ENCODE data around the gene DAG1. TPM values are rescaled to one million over a fixed set of nuclear protein-coding genes. Genes with fewer than 3 reads are reported as not detected.

DAG1 gene
- polyA plus RNA-seq, 3 donors, result 99.7 to 116 (median 102) TPM

DNA sequence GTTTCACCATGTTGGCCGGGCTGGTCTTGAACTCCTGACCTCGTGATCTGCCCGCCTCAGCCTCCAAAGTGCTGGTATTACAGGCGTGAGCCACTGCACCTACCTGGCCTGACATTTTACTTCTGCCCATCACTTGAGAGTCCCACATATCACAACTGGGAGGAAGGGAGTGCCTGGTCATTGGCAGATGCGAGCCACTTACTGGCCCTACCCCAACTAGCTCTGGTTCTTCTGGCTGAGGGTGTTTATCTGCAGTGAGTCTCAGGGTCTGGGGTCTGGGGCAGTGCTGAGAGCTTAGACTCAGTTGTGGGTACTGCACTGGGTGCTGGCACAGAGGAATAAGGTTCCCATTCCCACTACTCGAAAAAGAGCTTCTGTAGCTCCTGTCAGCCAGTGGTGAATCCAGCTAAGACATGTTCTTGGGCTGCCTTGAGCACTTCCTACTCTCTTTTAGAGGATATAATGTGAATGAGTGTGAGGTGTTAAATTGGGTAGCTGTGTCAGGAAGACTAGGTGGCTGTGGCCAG is 30.2 kb downstream of the DAG1 start:
- DNase-seq (ENCODE audit: extremely low read depth in 1 of 11, low read depth in 9 of 11, low spot score in 4 of 11), result no peak

DNA sequence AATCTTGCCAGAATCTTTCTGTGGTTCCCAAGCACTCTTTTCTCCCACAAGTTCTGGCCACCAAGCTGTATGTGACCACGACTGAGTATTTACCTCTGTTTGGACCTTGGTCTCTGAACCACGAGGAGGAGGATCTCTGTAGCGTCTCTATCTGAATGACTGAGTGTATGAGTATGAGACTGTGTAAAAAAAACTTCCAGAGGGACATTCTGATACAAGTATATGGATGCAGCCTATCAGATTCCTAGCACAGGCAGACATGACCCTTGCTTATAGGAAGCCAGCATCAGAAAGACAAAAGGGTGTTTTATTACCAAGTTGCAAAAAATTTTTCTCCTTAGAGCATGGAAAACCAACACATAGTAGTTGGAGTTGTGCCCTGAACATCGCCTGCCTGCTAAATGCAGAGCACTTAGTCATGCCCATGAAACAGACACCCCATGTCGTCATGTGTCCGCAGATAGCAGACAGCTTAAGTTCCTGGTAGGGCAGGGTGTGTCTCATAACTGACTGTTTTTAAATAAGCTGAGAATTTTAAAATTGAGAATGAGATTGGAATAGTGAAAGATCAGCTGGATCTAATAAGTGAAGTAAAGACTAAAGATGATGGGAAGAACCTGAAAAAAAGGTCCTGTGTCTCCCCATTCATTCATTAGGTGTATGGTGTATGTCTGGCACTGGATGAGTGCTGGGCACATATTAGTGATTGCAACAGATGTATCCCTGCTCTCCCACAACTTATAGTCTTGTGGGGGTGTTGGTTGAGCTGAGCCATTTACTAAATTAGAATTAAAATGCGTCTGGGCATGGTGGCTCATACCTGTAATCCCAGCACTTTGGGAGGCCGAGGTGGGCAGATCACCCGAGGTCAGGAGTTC is 30.9 kb downstream of the DAG1 start:
- no peak for DNase-seq (ENCODE audit: extremely low read depth in 1 of 11, low read depth in 9 of 11, low spot score in 4 of 11)

DNA sequence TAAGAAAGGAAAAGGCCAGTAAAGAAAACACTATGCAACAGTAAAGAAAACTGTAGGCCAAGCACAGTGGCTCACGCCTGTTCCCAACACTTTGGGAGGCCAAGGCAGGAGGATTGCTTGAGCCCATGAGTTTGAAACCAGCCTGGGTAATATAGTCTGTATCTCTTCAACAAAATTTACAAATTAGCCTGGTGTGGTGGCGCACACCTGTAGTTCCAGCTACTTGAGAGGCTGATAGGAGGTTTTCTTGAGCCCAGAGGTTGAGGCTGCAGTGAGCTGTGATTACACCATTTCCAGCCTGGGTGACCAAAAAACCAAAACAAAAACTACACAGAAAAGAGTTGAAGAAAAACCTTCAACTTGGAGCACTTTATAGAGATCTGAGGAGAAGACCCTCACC is 31.8 kb downstream of the DAG1 start:
- no peak for DNase-seq (ENCODE audit: extremely low read depth in 1 of 11, low read depth in 9 of 11, low spot score in 4 of 11)

DNA sequence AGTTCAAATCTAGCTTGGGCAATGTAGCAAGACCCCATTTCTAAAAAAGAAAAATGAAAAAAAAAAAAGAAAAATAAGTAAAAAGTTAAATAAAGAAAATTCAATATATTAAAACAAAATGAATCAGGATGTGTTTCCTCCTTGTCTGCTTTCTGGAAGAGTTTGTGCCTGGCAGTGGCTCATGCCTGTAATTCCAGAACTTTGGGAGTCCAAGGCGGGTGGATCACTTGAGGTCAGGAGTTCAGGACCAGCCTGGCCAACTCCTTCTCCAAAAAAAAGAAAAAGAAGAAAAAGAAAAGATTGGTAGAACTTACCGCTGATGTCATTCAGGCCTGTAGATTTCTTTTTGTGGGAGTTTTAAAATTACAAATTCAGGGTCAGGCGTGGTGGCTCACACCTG is 36.8 kb downstream of the DAG1 start:
- DNase-seq (ENCODE audit: extremely low read depth in 1 of 11, low read depth in 9 of 11, low spot score in 4 of 11), result no peak

DNA sequence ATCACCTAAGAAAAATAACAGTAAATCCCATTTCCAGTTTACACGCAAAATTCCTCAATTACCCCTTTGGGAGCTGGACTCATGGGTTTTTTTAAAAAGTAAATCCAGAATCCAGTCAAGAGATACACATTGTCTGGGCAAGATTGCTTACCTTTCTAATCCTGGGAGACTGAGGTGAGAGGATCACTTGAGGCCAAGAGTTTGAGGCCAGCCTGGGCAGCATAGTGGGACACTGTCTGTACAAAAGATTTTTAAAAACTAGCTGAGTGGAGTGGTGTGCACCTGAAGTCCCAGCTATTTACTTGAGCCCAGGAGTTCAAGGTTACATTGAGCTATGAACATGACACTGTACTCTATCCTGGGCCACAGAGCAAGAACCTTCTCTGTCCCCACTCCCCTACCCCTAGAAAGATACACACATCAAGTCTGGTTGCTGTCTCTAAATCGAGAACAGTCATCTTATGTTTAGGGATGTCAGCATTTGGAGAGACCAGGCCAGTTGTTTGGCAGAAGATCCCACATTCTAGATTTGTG is 39.0 kb downstream of the DAG1 start:
- DNase-seq (ENCODE audit: extremely low read depth in 1 of 11, low read depth in 9 of 11, low spot score in 4 of 11), result no peak

DNA sequence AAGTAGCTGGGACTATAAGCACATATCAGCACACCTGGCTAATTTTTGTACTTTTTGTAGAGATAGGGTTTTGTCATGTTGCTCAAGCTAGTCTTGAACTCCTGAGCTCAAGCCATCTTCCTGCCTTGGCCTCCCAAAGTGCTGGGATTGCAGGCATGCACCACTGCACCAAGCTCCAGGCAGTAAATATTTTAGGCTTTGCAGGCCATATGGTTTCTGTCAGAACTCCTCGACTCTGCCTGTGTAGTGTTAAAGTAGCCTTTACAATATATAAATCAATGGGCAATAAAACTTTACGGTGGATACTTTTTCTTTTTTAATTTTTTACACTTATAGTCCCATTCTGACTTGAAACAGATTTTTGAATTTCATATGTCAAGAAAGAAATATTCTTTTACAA is 41.6 kb downstream of the DAG1 start:
- DNase-seq (ENCODE audit: extremely low read depth in 1 of 11, low read depth in 9 of 11, low spot score in 4 of 11), result peak in 8 of 11 donors; percentile 39 to 58 (median 48)

DNA sequence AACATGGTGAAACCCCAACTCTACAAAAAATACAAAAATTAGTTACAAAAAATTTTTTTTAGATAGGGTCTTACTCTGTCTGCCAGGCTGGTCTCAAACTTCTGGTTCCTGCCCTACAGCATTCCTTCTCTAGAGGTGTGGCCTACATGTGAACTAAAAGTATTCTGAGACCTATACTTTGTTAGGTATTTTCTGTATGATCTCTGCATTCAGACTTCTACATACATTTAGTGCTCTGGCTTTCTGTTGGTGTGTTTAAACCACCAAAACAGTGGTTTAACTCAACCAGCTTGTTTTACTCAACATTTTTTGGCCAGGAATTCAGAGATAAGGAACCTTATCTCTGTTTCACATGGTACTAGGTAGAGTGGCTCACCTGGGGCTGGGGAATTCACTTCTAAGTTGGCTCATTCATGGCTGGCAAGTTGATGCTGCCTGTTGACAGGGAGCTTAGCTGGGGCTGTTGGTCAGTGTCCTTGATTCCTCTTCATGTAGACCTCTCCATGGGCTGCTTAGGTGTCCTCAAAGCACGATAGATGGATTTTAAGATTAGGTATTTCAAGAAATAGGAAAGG is 42.8 kb downstream of the DAG1 start:
- DNase-seq (ENCODE audit: extremely low read depth in 1 of 11, low read depth in 9 of 11, low spot score in 4 of 11), result no peak

DNA sequence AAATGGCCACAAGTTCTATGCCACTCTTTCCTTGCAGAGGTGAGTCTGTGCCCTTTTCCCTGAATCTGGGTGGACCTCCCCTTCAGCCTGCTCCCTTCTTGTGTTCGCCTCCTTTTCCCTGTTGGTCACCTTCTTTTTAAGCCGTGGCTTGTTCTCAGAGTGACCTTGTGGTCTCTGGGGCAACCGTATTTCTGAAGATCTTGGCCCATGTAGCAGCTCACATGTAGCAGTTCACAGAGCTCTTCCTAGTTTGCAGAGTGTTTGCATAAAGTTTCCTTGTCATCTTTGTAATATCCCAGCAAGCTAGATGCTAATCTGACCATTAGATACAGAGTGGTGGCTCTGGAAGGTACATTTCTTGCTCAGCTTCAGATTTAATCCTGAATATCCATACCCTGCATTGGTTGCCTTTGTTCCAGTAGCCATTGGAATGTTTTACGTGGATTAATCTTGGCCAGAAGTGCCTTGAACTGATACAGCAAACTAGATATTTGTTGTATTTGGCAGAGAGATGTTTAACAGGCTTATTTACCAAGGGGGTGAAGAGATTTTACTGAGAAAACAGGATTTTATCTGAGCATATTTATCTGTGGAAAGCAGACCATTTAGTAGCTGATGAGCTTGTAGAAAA is 43.5 kb downstream of the DAG1 start:
- DNase-seq (ENCODE audit: extremely low read depth in 1 of 11, low read depth in 9 of 11, low spot score in 4 of 11), result no peak

DNA sequence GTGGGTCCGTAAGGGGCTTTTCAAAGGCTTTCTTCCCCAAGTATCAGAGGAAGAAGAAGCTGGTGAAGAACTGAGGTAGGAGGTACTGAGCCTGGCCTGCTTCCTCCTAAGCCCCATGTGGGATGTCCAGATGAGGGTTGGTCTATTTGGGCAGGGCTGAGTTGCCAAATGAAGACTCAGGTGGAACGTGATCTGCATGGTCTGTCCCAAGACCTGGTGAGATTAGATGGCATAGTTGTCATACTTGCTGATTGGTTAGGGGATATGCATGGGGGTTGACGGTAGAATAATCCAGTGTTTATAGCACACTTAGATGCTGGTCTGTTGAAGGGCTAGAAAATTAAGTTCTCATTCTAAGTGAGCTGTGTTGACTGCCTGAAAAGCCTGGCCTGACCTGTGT is 47.9 kb downstream of the DAG1 start:
- DNase-seq (ENCODE audit: extremely low read depth in 1 of 11, low read depth in 9 of 11, low spot score in 4 of 11), result no peak

DNA sequence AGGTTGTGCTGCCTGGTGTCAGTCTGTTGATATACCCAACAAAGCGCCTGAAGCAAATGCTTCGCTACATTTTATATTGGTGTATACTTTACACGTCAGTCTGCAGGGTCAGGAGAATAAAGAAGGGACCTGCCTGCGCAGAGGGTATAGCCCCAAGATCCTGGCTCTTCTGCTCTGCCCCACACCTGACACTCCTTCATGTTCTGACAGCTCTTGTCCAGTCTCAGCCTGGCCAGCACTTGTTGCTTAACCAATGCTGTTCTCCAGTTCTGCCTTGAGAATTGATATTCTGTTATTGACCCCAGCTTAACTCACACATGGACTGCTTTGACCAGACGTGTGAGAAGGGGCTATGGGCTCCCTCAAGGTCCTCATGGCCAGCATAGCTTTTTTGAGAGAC is 48.4 kb downstream of the DAG1 start:
- no peak for DNase-seq (ENCODE audit: extremely low read depth in 1 of 11, low read depth in 9 of 11, low spot score in 4 of 11)

DNA sequence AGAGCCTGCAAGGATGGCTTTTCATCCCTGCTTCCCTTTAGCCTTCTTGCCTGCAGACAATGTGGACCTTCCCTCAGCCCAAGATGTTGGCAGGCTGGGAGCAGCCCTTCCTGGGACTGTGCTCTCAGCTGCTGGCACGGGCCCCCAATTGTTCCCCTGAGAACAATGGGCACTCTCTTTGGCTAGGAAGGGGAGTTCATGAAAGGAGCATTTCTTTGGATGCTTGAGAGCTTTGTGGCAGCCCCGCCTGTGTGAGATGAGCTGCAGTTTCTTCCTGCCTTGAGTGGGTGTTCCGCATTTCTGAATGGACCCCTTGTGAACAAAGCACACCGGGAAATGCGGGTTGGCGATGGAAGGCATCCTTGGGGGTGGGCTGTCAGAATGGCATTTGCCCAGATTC is 49.2 kb downstream of the DAG1 start:
- no peak for DNase-seq (ENCODE audit: extremely low read depth in 1 of 11, low read depth in 9 of 11, low spot score in 4 of 11)

DNA sequence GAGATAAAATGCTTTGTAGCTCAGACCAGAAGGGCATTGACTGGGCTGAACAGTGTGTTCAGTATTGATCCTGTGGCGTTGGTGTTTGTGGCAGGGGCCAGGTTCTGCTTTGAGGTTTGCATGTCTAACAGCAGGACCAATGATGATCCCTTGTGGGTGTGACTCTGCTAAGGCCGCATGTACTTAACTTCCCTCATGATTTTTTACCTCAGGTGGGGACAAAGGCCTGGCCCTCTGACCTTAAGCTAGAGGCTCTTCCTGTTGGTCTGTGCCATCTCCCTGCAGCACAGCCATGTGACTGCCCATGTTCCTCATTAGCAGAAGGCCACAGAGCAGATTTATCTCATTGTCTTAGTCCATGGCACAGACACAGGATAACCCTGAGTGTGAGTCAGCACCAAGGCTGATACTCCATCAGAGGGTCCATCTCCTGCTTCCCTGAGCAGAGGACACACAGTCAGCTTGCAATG is 49.9 kb downstream of the DAG1 start:
- DNase-seq (ENCODE audit: extremely low read depth in 1 of 11, low read depth in 9 of 11, low spot score in 4 of 11), result no peak

DNA sequence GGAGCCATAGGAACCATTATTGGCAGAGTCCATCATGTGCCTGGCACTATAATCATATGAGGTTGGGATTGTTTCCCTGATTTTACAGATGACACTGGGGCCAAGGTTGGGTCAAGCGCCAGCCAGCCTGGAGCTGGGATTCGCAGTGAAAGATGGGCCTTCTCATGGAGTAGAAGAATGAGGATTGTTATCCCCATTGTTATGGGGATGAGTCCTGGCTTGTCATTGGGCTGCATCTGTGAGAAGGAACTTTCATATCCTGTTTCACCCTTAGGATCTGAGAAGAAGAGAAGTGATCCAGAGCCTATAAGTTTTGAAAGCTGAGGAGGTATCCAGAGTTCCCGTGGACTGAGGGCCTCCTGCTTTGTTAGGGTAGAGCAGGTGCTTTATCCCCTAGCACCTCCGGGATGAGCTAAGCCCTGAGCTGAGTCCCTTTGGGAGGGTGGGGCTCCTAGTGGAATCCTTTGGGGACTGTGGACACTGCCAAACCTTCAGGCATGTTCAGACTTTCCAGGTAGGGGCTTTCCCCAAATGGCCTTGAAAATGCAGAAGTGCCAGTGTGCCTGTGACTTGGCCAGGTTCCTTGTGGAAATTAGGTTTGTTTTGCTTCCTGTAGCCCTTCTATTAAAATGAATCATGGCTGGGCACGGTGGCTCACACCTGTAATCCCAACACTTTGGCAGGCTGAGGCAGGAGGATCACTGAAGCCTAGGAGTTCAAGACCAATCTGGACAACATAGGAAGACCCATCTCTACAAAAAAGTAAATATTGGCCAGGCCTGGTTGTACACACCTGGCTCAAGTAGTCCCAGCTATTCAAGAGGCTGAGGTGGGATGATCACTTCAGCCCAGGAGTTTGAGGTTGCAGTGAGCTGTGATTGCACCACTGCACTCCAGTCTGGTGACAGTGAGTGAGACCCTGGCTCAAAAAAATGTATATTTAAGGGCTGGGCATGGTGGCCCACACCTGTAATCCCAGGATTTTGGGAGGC is 54.0 kb downstream of the DAG1 start:
- DNase-seq (ENCODE audit: extremely low read depth in 1 of 11, low read depth in 9 of 11, low spot score in 4 of 11), result no peak

DNA sequence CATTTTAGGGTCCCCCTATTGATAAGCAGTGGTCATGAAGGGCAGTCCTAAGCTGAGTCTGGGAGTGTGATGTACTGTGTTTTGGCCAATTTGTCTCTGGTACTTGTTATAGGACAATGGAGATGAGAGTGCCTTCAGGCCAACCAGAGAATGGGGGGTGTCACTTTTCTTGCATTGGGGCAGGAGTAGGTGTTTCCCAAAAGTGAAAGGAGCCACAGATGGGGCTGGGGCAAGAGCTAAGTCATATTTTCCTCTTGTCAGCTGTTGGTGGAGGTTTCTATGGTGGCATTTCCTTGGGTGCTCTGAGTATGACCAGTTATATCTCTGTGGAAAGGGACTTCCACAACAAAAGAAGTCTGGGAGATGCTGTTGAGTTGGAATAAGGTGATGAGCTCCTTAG is 59.5 kb downstream of the DAG1 start:
- DNase-seq (ENCODE audit: extremely low read depth in 1 of 11, low read depth in 9 of 11, low spot score in 4 of 11), result no peak

DNA sequence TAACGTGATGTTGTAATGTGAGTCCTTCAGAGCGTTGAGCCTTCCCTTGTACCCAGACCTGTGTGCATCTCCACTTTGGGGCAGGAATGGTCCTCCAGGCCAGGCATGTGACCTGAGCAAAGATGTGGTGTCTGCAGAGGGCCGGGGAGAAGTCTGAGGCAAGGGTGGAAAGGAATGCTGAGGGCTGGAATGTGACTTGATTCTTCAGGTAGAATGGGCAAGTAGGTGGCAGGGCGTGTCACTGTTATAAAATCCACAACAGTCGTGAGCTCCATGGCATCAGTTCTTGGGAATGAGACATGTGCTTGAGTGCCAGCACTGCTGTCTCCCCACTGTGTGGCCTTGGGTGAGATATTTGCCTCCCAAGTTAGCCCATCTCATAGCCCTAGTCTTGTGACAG is 60.2 kb downstream of the DAG1 start:
- DNase-seq (ENCODE audit: extremely low read depth in 1 of 11, low read depth in 9 of 11, low spot score in 4 of 11), result no peak

DNA sequence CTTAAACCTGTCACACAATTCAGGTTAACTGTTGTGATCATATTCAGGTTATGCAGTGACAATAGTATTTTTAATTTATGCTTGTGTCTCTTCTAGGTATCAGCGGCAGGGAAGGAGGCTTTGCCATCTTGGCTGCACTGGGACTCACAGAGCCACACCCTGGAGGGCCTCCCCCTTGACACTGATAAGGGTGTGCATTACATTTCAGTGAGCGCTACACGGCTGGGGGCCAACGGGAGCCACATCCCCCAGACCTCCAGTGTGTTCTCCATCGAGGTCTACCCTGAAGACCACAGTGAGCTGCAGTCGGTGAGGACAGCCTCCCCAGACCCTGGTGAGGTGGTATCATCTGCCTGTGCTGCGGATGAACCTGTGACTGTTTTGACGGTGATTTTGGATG is 60.6 kb downstream of the DAG1 start:
- DNase-seq (ENCODE audit: extremely low read depth in 1 of 11, low read depth in 9 of 11, low spot score in 4 of 11), result no peak

DNA sequence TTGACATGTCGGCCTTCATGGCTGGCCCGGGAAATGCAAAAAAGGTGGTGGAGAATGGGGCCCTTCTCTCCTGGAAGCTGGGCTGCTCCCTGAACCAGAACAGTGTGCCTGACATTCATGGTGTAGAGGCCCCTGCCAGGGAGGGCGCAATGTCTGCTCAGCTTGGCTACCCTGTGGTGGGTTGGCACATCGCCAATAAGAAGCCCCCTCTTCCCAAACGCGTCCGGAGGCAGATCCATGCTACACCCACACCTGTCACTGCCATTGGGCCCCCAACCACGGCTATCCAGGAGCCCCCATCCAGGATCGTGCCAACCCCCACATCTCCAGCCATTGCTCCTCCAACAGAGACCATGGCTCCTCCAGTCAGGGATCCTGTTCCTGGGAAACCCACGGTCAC is 61.2 kb downstream of the DAG1 start:
- no peak for DNase-seq (ENCODE audit: extremely low read depth in 1 of 11, low read depth in 9 of 11, low spot score in 4 of 11)

DNA sequence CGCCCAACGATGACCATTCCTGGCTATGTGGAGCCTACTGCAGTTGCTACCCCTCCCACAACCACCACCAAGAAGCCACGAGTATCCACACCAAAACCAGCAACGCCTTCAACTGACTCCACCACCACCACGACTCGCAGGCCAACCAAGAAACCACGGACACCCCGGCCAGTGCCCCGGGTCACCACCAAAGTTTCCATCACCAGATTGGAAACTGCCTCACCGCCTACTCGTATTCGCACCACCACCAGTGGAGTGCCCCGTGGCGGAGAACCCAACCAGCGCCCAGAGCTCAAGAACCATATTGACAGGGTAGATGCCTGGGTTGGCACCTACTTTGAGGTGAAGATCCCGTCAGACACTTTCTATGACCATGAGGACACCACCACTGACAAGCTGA is 61.6 kb downstream of the DAG1 start:
- DNase-seq (ENCODE audit: extremely low read depth in 1 of 11, low read depth in 9 of 11, low spot score in 4 of 11), result no peak

DNA sequence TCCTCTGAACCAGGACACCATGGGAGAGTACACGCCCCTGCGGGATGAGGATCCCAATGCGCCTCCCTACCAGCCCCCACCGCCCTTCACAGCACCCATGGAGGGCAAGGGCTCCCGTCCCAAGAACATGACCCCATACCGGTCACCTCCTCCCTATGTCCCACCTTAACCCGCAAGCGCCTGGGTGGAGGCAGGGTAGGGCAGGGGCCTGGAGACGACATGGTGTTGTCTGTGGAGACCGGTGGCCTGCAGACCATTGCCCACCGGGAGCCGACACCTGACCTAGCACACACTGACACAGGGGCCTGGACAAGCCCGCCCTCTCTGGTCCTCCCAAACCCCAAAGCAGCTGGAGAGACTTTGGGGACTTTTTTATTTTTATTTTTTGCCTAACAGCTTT is 63.0 kb downstream of the DAG1 start:
- DNase-seq (ENCODE audit: extremely low read depth in 1 of 11, low read depth in 9 of 11, low spot score in 4 of 11), result no peak
